ENCODE results near the gene AIDA. TPM values are rescaled to one million over a fixed set of nuclear protein-coding genes. Genes with fewer than 3 reads are reported as not detected.

Gene AIDA
- total RNA-seq, 1 donor from 2014 or later: 36.3 TPM

GRCh38 chr1:222736972-222737371 is 24.7 kb upstream of the AIDA start, which contains the start of gene FAM177B:
FAM177B (plus strand) TSS chr1:222737202; CDS start chr1:222746546, 9,344 bp downstream.
- Mint-ChIP-seq H3K27me3 (ENCODE audit: insufficient read depth) (no peaks in the 10 kb centered on the region), H3K9me3 (no peaks in the 10 kb centered on the region), H3K27ac (no peak within 1 kb of the TSS), H3K36me3 (ENCODE audit: low read depth) (peaks cover 17% of the 10 kb centered on the region), H3K4me3 (no peak within 1 kb of the TSS), H3K4me1 (ENCODE audit: low read depth) (peaks cover 7% of the 10 kb centered on the region)
- intact Hi-C loops (cut with micrococcal nuclease): loop anchor here (10.0 kb wide), 1 partner anchor 388 kb away; no protein-coding TSS in a partner anchor
- DNase-seq (ENCODE audit: low spot score): no peak

GRCh38 chr1:222736470-222736869 is 24.2 kb upstream of the AIDA start:
- Mint-ChIP-seq H3K9me3 (no peaks in the 10 kb centered on the region), H3K4me3 (no peak overlapping the region), H3K36me3 (ENCODE audit: low read depth) (peaks cover 21% of the 10 kb centered on the region), H3K4me1 (ENCODE audit: low read depth) (peaks cover 11% of the 10 kb centered on the region), H3K27me3 (ENCODE audit: insufficient read depth) (no peaks in the 10 kb centered on the region), H3K27ac (no peak overlapping the region)
- intact Hi-C loops (cut with micrococcal nuclease): loop anchor here (10.0 kb wide), 1 partner anchor 388 kb away; no protein-coding TSS in a partner anchor
- no peak for DNase-seq (ENCODE audit: low spot score)

GRCh38 chr1:222734740-222735139 is 22.4 kb upstream of the AIDA start:
- no peaks in the 10 kb centered on the region for H3K9me3 Mint-ChIP-seq
- H3K4me1 Mint-ChIP-seq (ENCODE audit: low read depth): peaks cover 13% of the 10 kb centered on the region
- no peak overlapping the region for H3K27ac Mint-ChIP-seq
- no peak overlapping the region for H3K4me3 Mint-ChIP-seq
- no peak for DNase-seq (ENCODE audit: low spot score)
- intact Hi-C loops (cut with micrococcal nuclease): loop anchor here (5.0 to 10.0 kb wide), 2 partner anchors 58 to 390 kb away; no protein-coding TSS in a partner anchor
- H3K27me3 Mint-ChIP-seq (ENCODE audit: insufficient read depth): no peaks in the 10 kb centered on the region
- peaks cover 32% of the 10 kb centered on the region for H3K36me3 Mint-ChIP-seq (ENCODE audit: low read depth)

GRCh38 chr1:222732216-222733159 is 20.2 kb upstream of the AIDA start:
- Mint-ChIP-seq H3K36me3 (ENCODE audit: low read depth) (peaks cover 49% of the 10 kb centered on the region), H3K27me3 (ENCODE audit: insufficient read depth) (no peaks in the 10 kb centered on the region), H3K4me1 (ENCODE audit: low read depth) (peaks cover 13% of the 10 kb centered on the region), H3K27ac (peak overlapping the region; percentile 35), H3K4me3 (no peak overlapping the region), H3K9me3 (no peaks in the 10 kb centered on the region)
- intact Hi-C loops (cut with micrococcal nuclease): loop anchor here (1.0 to 10.0 kb wide), 3 partner anchors 60 to 392 kb away; no protein-coding TSS in a partner anchor
- DNase-seq (ENCODE audit: low spot score): no peak

- no peak overlapping the region for H3K27ac Mint-ChIP-seq
- peaks cover 53% of the 10 kb centered on the region for H3K36me3 Mint-ChIP-seq (ENCODE audit: low read depth)
- DNase-seq (ENCODE audit: low spot score): no peak
- no peaks in the 10 kb centered on the region for H3K27me3 Mint-ChIP-seq (ENCODE audit: insufficient read depth)
- intact Hi-C loops (cut with micrococcal nuclease): loop anchor here (5.0 to 10.0 kb wide), 2 partner anchors 61 to 394 kb away; no protein-coding TSS in a partner anchor
- H3K4me1 Mint-ChIP-seq (ENCODE audit: low read depth): peaks cover 13% of the 10 kb centered on the region
- no peak overlapping the region for H3K4me3 Mint-ChIP-seq
- H3K9me3 Mint-ChIP-seq: no peaks in the 10 kb centered on the region
Observed at GRCh38 chr1:222730866-222731265, 18.6 kb upstream of the AIDA start.

DNA sequence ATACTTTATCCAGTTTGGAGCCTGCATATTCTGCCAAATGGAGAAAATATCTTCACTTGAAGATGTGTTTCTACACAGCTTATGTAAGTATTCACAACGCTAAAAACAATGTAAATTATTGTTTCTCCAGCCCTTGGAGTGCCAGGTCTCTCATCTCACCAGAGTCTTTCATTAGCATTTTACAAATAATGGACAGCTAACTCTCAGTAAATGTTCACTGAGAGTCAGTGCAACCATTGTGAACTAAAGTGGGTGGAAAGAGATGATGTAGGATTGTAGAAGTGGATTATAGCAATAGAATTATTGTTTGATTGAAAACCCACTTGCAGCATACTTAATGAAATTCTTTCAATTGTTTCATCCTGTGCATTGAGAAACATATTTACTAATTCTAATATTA is 16.5 kb upstream of the AIDA start:
- Mint-ChIP-seq H3K9me3 (no peaks in the 10 kb centered on the region), H3K36me3 (ENCODE audit: low read depth) (peaks cover 57% of the 10 kb centered on the region), H3K4me1 (ENCODE audit: low read depth) (peaks cover 13% of the 10 kb centered on the region), H3K4me3 (no peak overlapping the region), H3K27ac (no peak overlapping the region), H3K27me3 (ENCODE audit: insufficient read depth) (no peaks in the 10 kb centered on the region)
- no peak for DNase-seq (ENCODE audit: low spot score)
- intact Hi-C loops (cut with micrococcal nuclease): no loop called here

- intact Hi-C loops (cut with micrococcal nuclease): loop anchor here (10.0 kb wide), 2 partner anchors 972 to 998 kb away; partner anchors contain the start of genes CAPN2 and DUSP10
- no peaks in the 10 kb centered on the region for H3K27me3 Mint-ChIP-seq (ENCODE audit: insufficient read depth)
- no peak overlapping the region for H3K27ac Mint-ChIP-seq
- no peak for DNase-seq (ENCODE audit: low spot score)
- peaks cover 31% of the 10 kb centered on the region for H3K36me3 Mint-ChIP-seq (ENCODE audit: low read depth)
- peaks cover 29% of the 10 kb centered on the region for H3K4me1 Mint-ChIP-seq (ENCODE audit: low read depth)
- H3K4me3 Mint-ChIP-seq: no peak overlapping the region
- H3K9me3 Mint-ChIP-seq: no peaks in the 10 kb centered on the region
Observed at GRCh38 chr1:222716393-222716792, 4.1 kb upstream of the AIDA start.

DNA sequence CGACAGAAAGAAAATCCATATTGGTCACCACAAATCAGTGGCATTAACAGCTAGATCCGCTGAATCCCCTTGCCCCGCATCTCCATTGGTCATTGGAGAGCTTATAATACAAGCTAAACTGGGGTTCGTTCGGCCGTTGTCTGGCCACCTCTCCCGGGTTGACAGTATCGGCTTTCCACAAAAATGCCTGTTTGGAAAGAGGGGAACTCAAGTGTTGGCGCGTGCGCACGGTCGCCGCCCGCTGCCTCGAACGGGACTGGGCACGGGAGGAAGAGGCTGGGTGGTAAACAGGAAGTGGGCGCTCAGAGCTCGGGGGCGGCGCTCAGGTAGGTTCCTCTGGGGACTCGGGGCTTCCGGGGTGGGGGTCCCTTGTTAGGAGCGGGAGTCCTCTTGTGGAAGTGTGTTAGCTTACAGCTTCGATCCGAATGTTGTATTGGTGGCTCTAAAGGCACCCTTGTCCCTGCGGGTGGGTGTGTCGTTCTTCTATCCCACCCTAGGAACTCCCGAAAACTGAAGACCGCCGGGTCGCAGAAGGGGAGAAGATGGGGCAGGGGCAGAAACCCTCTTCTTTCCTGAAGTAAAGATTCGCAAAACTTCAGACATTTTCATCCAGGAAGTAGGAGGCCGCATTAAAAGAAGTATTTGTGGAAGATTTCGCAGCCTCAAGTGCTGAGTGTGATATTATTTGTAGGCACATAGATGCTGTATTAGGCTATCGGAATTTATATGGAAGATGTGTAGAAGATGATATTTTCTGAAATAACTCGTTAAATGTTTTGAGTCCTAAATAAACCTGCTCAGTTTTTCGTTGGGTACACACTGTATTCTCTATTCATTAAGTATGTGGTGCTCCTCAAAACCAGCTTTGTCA is 1.0 kb upstream of the AIDA start:
- intact Hi-C loops (cut with micrococcal nuclease): loop anchor here (1.0 to 10.0 kb wide), 7 partner anchors 58 to 1644 kb away; partner anchors contain the start of genes CAPN2, CNIH4, DUSP10 and TAF1A
- peaks cover 57% of the 10 kb centered on the region for H3K4me1 Mint-ChIP-seq (ENCODE audit: low read depth)
- H3K27me3 Mint-ChIP-seq (ENCODE audit: insufficient read depth): no peaks in the 10 kb centered on the region
- peak overlapping the region; percentile 94 for H3K4me3 Mint-ChIP-seq
- peaks cover 26% of the 10 kb centered on the region for H3K36me3 Mint-ChIP-seq (ENCODE audit: low read depth)
- DNase-seq (ENCODE audit: low spot score): peak; percentile 85
- H3K9me3 Mint-ChIP-seq: no peaks in the 10 kb centered on the region
- H3K27ac Mint-ChIP-seq: peak overlapping the region; percentile 99

DNA sequence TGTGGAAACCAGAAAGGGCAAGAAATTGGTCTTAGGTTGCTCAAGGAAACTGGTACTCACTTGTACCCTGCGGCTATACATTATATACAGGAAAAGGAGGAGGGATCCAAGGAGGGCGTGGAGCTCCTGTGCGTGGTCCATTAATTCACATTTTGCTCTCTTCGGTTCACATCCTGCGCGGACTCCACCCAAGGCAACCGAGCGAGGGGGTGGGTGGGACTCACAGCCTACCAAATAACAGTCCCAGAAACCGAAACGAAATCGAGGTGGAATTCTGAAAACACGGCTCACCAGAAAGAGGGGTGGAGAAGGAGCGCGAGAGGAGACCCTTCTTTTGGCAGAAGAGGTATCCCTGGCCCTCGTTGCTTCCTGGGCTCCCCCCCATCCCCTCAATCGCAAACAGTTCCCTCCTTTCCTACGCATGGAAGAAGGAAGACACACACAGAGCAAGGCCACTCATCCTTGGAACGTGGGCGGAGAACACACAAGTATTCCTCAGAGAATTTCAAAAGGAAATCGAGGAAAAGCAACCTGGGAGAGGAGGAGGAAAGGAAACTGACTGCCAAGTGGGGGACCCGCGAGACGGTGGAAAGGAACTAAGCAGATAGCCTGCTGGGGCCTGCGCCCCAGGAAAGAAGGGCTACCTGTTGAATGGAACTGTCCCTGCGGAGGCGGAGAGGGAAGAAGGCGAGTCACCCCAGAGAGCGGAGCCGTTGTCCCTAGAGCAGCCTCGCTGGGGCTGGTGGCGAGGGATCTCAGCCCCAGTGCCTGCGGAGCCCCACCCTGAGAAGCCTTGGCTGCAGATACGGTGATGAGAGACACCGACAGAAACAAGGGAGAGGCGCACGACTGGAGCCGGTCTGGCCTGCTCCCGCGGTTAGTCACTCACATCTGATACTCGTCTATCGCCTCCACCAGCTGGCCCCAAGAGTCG is 705 bp downstream of the AIDA start:
- peaks cover 25% of the 10 kb centered on the region for H3K36me3 Mint-ChIP-seq (ENCODE audit: low read depth)

GRCh38 chr1:222709700-222710153 is 2.6 kb downstream of the AIDA start:
- H3K27me3 Mint-ChIP-seq (ENCODE audit: insufficient read depth): no peaks in the 10 kb centered on the region
- no peaks in the 10 kb centered on the region for H3K9me3 Mint-ChIP-seq
- intact Hi-C loops (cut with micrococcal nuclease): loop anchor here (5.0 to 10.0 kb wide), 4 partner anchors 965 to 1648 kb away; partner anchors contain the start of genes CAPN2, CNIH4 and DUSP10
- no peak for DNase-seq (ENCODE audit: low spot score)
- H3K36me3 Mint-ChIP-seq (ENCODE audit: low read depth): peaks cover 31% of the 10 kb centered on the region
- peaks cover 59% of the 10 kb centered on the region for H3K4me1 Mint-ChIP-seq (ENCODE audit: low read depth)
- H3K4me3 Mint-ChIP-seq: peak overlapping the region; percentile 94
- no peak overlapping the region for H3K27ac Mint-ChIP-seq

More for the DNA sequence above, 705 bp downstream of the AIDA start:
- intact Hi-C loops (cut with micrococcal nuclease): loop anchor here (1.0 to 10.0 kb wide), 8 partner anchors 67 to 1646 kb away; partner anchors contain the start of genes CAPN2, CNIH4, DUSP10 and TAF1A
- Mint-ChIP-seq H3K4me3 (peak overlapping the region; percentile 94), H3K9me3 (no peaks in the 10 kb centered on the region), H3K4me1 (ENCODE audit: low read depth) (peaks cover 52% of the 10 kb centered on the region), H3K27me3 (ENCODE audit: insufficient read depth) (no peaks in the 10 kb centered on the region), H3K27ac (peak overlapping the region; percentile 99)
- peak; percentile 67 for DNase-seq (ENCODE audit: low spot score)

DNA sequence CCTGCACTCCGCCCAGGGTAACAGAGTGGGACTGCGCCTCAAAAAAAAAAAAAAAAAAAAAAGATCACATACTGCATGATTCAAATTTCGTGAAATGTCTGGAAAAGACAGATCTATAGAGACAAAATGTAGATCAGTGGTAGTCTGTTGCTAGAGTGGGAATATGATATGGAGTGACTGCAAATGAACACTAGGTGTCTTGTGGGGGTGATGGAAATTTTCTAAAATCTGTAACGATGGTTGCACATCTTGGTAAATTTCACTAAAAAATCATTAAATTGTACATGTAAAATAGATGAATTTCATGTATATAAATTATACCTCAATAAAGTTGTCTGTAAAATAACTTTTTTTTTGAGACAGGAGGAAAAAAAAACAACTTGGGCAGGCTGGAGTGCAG is 5.5 kb downstream of the AIDA start:
- H3K9me3 Mint-ChIP-seq: no peaks in the 10 kb centered on the region
- DNase-seq (ENCODE audit: low spot score): no peak
- no peak overlapping the region for H3K27ac Mint-ChIP-seq
- peaks cover 39% of the 10 kb centered on the region for H3K36me3 Mint-ChIP-seq (ENCODE audit: low read depth)
- no peaks in the 10 kb centered on the region for H3K27me3 Mint-ChIP-seq (ENCODE audit: insufficient read depth)
- no peak overlapping the region for H3K4me3 Mint-ChIP-seq
- intact Hi-C loops (cut with micrococcal nuclease): no loop called here
- H3K4me1 Mint-ChIP-seq (ENCODE audit: low read depth): peaks cover 67% of the 10 kb centered on the region

Data from activated T-helper 1 cell treated with anti-CD3 and anti-CD28 coated beads, Interleukin-12 subunit alpha, Interleukin-12 subunit beta, Interleukin-2, Interleukin-4 antibody, amounts not matched to agents 30 ng/mL and 10 ng/mL and 1 ng/mL, durations not matched to agents 14 hours and 24 hours and 36 hours (primary cell).